ENCODE measurements around the gene VN1R5. TPM values are rescaled to one million over a fixed set of nuclear protein-coding genes. Genes with fewer than 3 reads are reported as not detected.

The VN1R5 gene
- total and polyA plus RNA-seq, 10 donors, result not detected

GRCh38 chr1:247297263-247298123, 41.6 kb downstream of the VN1R5 start:
- no peak for DNase-seq
- Histone ChIP-seq H3K36me3 (peaks cover 0 to 46% (median 17%) of the 10 kb centered on the region in 6 donors), H3K27ac (no peak overlapping the region), H3K4me1 (no peaks in the 10 kb centered on the region), H3K27me3 (replicated peaks in 1 of 7) (no peaks in the 10 kb centered on the region), H3K4me3 (no peak overlapping the region), H3K9me3 (no peaks in the 10 kb centered on the region)
- WGBS, 5 donors, result 75 to 81% (median 80%) methylated on average over 9 of the region's 9 CpGs
- intact Hi-C loops (cut with DNase I; ENCODE audit: low total_unique reads), result no loop called here
- TF ChIP-seq, protein P1, sequence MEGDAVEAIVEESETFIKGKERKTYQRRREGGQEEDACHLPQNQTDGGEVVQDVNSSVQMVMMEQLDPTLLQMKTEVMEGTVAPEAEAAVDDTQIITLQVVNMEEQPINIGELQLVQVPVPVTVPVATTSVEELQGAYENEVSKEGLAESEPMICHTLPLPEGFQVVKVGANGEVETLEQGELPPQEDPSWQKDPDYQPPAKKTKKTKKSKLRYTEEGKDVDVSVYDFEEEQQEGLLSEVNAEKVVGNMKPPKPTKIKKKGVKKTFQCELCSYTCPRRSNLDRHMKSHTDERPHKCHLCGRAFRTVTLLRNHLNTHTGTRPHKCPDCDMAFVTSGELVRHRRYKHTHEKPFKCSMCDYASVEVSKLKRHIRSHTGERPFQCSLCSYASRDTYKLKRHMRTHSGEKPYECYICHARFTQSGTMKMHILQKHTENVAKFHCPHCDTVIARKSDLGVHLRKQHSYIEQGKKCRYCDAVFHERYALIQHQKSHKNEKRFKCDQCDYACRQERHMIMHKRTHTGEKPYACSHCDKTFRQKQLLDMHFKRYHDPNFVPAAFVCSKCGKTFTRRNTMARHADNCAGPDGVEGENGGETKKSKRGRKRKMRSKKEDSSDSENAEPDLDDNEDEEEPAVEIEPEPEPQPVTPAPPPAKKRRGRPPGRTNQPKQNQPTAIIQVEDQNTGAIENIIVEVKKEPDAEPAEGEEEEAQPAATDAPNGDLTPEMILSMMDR (IDR thresholded peaks at IDR 0.05 in 8 of 11, conservative IDR thresholded peaks at IDR 0.05 in 3 of 11), result no peak
- TF ChIP-seq POLR2A (IDR thresholded peaks at IDR 0.05) (no peak), POLR2AphosphoS5 (IDR thresholded peaks at IDR 0.05) (no peak)

GRCh38 chr1:247298124-247298481, 42.2 kb downstream of the VN1R5 start:
- H3K27ac ChIP-seq, result no peak overlapping the region
- no peaks in the 10 kb centered on the region for H3K27me3 ChIP-seq (replicated peaks in 1 of 7)
- H3K36me3 ChIP-seq, result peaks cover 0 to 52% (median 18%) of the 10 kb centered on the region in 6 donors
- H3K4me3 ChIP-seq, result no peak overlapping the region
- WGBS, 5 donors, result 86 to 88% (median 87%) methylated on average over 6 of the region's 6 CpGs
- no peaks in the 10 kb centered on the region for H3K4me1 ChIP-seq
- no peak for TF ChIP-seq POLR2A (IDR thresholded peaks at IDR 0.05)
- TF ChIP-seq, protein P1 (IDR thresholded peaks at IDR 0.05 in 8 of 11, conservative IDR thresholded peaks at IDR 0.05 in 3 of 11), result no peak
- no peak for TF ChIP-seq POLR2AphosphoS5 (IDR thresholded peaks at IDR 0.05)
- no peak for DNase-seq
- intact Hi-C loops (cut with DNase I; ENCODE audit: low total_unique reads), result no loop called here
- H3K9me3 ChIP-seq, result no peaks in the 10 kb centered on the region

DNA sequence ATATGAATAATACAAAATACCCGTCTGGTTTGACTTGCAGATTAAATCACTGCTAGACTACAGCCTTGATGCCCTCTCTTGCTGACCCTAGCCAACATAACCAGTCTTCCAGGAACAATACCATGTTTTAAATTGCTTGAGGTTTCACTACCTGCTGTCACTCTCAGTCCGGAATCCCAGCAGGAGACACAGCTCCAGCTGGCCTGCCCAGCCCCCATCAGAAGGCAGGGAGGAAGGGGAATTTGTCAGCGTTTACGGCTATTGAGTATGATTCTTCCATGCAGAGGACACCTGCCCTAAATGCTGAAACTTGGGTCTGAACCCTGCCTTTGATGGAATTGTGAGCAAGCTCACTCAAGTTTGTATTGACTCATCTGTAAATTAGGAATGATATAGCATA, 42.8 kb downstream of the VN1R5 start:
- Histone ChIP-seq H3K27me3 (replicated peaks in 1 of 7) (no peaks in the 10 kb centered on the region), H3K4me1 (no peaks in the 10 kb centered on the region), H3K27ac (no peak overlapping the region), H3K36me3 (peaks cover 0 to 58% (median 21%) of the 10 kb centered on the region in 6 donors), H3K9me3 (no peaks in the 10 kb centered on the region), H3K4me3 (no peak overlapping the region)
- no peak for DNase-seq
- 84 to 91% (median 88%) methylated on average over 4 of the region's 4 CpGs for WGBS, 5 donors
- intact Hi-C loops (cut with DNase I; ENCODE audit: low total_unique reads), result no loop called here
- TF ChIP-seq, protein P1 (IDR thresholded peaks at IDR 0.05 in 8 of 11, conservative IDR thresholded peaks at IDR 0.05 in 3 of 11), result no peak
- TF ChIP-seq POLR2A (IDR thresholded peaks at IDR 0.05) (no peak), POLR2AphosphoS5 (IDR thresholded peaks at IDR 0.05) (no peak)

GRCh38 chr1:247299723-247300381, 44.0 kb downstream of the VN1R5 start:
- no peaks in the 10 kb centered on the region for H3K27me3 ChIP-seq (replicated peaks in 1 of 7)
- intact Hi-C loops (cut with DNase I; ENCODE audit: low total_unique reads), result no loop called here
- no peak overlapping the region for H3K4me3 ChIP-seq
- no peak overlapping the region for H3K27ac ChIP-seq
- H3K4me1 ChIP-seq, result no peaks in the 10 kb centered on the region
- DNase-seq, result no peak
- H3K9me3 ChIP-seq, result no peaks in the 10 kb centered on the region
- TF ChIP-seq POLR2AphosphoS5 (IDR thresholded peaks at IDR 0.05), result no peak
- TF ChIP-seq, protein P1 (IDR thresholded peaks at IDR 0.05 in 8 of 11, conservative IDR thresholded peaks at IDR 0.05 in 3 of 11), result no peak
- no peak for TF ChIP-seq POLR2A (IDR thresholded peaks at IDR 0.05)
- peaks cover 0 to 70% (median 30%) of the 10 kb centered on the region in 6 donors for H3K36me3 ChIP-seq
- WGBS, 5 donors, result 85 to 95% (median 93%) methylated on average over 11 to 12 of the region's 12 CpGs
